CD4-positive, alpha-beta T cell treated with Interleukin-17A for 4 hours (primary cell): Measurements from ENCODE around the gene ITSN2.

Source experiments
- DNase-seq: peaks from one replicate; pipeline ENCODE4 v3.0.0-alpha.2; 2020; ENCODE audit warnings: mixed read lengths

The ITSN2 gene

GRCh38 chr2:24174851-24175277 lies 185.5 kb downstream of the ITSN2 start, which contains the start of gene FAM228A:
Gene FAM228A, plus strand, starts transcription at chr2:24175053. Its CDS starts 428 bp downstream, at chr2:24175481.
- no peak for DNase-seq

DNA sequence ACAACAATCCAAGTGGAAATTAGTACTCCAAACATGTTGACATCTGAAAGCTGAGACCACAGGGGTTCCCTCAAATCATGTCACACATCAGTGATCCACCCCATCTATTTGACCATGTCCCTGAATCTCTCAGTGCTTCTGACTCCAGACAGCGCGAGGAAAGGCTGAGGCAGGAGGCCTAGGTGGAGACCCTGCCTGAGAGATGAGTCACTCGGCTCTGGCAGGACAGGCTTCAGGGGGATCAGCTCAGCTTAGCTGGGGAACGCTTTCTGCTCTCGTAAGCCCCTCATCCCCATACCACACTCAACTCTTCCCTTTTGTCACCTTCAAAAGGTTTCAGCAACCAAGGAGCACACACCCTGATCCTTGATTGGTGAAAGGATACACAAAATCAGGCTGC lies 191.3 kb downstream of the ITSN2 start:
- DNase-seq, result no peak

DNA sequence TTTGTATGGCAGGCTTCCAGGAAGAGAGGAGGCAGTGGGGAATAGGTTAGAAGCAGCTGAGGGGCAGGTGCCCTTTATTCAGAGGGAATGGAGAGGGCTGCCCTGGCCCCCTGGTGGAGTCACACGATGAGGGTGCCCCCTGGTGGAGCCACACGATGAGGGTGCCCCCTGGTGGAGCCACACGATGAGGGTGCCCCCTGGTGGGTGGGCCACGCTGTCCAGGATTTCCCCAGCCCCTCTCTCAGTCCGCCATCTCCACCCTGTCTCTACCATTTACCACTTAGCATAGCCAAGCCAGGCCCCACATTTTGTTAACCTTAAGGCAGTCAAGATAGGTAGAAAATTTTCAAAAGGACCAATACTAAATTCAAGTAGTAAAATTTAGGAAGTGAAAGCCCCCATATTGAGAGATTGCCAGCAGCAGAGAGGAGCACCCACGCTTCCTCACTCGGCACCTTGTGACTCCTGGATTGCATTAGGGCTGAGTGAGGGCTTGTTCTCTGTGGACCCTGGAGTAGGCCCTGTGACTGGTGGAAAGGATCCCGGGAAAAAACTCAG lies 195.8 kb downstream of the ITSN2 start:
- peak; percentile 29 for DNase-seq

GRCh38 chr2:24163601-24164000 lies 196.7 kb downstream of the ITSN2 start:
- no peak for DNase-seq

DNA sequence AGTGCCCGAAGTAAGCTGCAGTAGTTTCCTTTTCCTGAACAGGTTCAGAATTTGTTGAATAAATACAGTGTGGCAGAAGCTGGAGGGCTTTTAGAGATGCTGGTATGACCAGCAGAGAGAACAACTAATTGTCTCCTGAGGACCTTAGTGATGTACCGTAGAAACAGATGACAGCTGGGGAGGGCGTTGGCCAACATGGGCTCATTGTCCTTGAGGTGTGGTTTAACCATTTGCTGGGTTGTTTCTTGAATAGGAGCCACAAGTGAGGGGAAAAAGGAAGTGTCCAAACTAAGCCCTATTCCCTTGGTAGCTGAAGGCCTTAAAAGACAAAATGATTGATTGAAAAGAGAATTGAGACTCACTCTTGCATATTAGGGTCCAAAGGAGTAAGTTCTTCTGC lies 197.2 kb downstream of the ITSN2 start:
- no peak for DNase-seq

GRCh38 chr2:24162494-24162893 lies 197.8 kb downstream of the ITSN2 start:
- DNase-seq, result no peak

DNA sequence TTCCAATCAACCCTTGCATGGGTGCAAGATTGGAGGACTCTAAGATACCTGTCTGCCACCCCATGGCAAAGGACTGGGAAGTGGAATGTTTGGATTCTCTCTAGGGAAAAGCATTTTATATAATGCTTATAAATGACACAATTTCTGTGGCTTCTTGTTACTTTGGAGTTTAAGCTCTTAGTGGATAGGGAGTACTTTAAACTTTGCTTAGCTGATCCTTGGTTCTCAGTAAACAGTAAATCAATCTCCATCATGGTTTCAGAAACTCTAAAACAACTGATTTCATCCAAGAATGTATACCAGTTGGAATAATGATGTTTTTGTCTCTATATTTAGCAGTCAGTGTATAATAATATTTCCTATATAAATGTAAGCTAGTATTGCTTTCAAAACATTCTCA lies 199.6 kb downstream of the ITSN2 start:
- DNase-seq, result no peak

DNA sequence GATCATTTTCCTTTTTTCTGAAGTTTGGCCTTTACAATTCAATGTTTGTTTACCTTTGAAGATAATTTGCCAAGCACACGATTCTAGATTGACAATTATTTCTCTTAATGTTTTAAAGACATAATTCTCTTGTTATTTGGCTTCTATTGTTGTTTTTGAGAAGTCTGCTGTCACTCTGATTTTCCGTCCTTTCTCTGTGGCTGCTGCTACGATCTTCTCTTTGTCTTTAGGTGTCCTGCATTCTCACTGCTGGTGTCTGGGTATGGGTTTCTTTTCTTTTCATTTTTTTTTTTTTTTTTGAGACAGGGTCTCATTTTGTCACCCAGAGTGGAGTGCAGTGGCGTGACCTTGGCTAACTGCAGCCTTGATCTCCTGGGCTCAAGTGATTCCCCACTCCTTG lies 200.6 kb downstream of the ITSN2 start:
- DNase-seq, result no peak

GRCh38 chr2:24158131-24158530 lies 202.2 kb downstream of the ITSN2 start:
- DNase-seq, result no peak

GRCh38 chr2:24153478-24153877 lies 206.9 kb downstream of the ITSN2 start:
- no peak for DNase-seq
